HCT116 (cell line): ENCODE measurements around the gene NDUFAF5.

Experiments used
- CTCF ChIP-seq, 3 experiments: fragments of 200-600 bp in 1 of 3; sonication (generic) in 1 of 3; IDR thresholded peaks in 2 of 3; conservative IDR thresholded peaks in 1 of 3; 2 replicates each; pipeline ENCODE4 v1.5.1; 2012 to 2017; ENCODE audit warnings: low read depth in 2 of 3, low read length in 2 of 3, antibody characterized with exemption in 1 of 3, borderline replicate concordance in 1 of 3, control low read depth in 1 of 3, mild to moderate bottlenecking in 1 of 3, mixed read lengths in 1 of 3, mixed run types in 1 of 3, moderate library complexity in 1 of 3; ENCODE audit not compliant: insufficient read depth in 1 of 3
- EGR1 ChIP-seq: IDR thresholded peaks from 2 replicates; pipeline ENCODE4 v1.6.1; 2012; ENCODE audit warnings: low read depth
- ELF1 ChIP-seq: IDR thresholded peaks from 2 replicates; pipeline ENCODE4 v1.6.1; 2012; ENCODE audit warnings: low read depth, borderline replicate concordance
- EZH2 ChIP-seq: fragments of 200-600 bp; sonication (generic); IDR thresholded peaks from 2 replicates; pipeline ENCODE4 v1.6.1; 2017; ENCODE audit warnings: antibody characterized with exemption, mixed run types
- EZH2phosphoT487 ChIP-seq: fragments of 200-600 bp; IDR thresholded peaks from 2 replicates; pipeline ENCODE4 v1.6.1; 2018; ENCODE audit warnings: antibody characterized with exemption, borderline replicate concordance
- MAX ChIP-seq: IDR thresholded peaks from 2 replicates; pipeline ENCODE4 v1.6.1; 2012
- POLR2A ChIP-seq: IDR thresholded peaks from 2 replicates; pipeline ENCODE4 v1.7.0; 2011; ENCODE audit warnings: borderline replicate concordance; ENCODE audit not compliant: insufficient read depth, insufficient read length; ENCODE audit errors: extremely low read depth
- POLR2AphosphoS5 ChIP-seq: IDR thresholded peaks from 2 replicates; pipeline ENCODE4 v1.6.1; 2011; ENCODE audit warnings: mild to moderate bottlenecking, low read depth, low read length, moderate library complexity
- RAD21 ChIP-seq: IDR thresholded peaks from 2 replicates; pipeline ENCODE4 v1.6.1; 2012; ENCODE audit warnings: low read depth, mild to moderate bottlenecking
- REST ChIP-seq: IDR thresholded peaks from 2 replicates; pipeline ENCODE4 v1.6.1; 2012; ENCODE audit warnings: low read depth
- SP1 ChIP-seq: IDR thresholded peaks from 2 replicates; pipeline ENCODE4 v1.6.1; 2012; ENCODE audit warnings: low read depth
- TCF7L2 ChIP-seq: IDR thresholded peaks from 2 replicates; pipeline ENCODE4 v1.7.0; 2011; ENCODE audit warnings: borderline replicate concordance, inconsistent platforms; ENCODE audit not compliant: insufficient read depth, insufficient read length; ENCODE audit errors: extremely low read depth
- ZFX ChIP-seq: fragments of 450-650 bp; IDR thresholded peaks from 2 replicates; pipeline ENCODE4 v1.6.1; 2017
- ZNF274 ChIP-seq: fragments of 200-500 bp; sonication (Bioruptor generic); IDR thresholded peaks from 2 replicates; pipeline ENCODE4 v1.6.1; 2014; ENCODE audit warnings: mild to moderate bottlenecking, low read depth, low read length, inconsistent platforms

- TF ChIP-seq CTCF (IDR thresholded peaks at IDR 0.05 in 2 of 3, conservative IDR thresholded peaks at IDR 0.05 in 1 of 3; ENCODE audit: borderline replicate concordance in 1 of 3, insufficient read depth in 1 of 3, low read depth in 2 of 3, low read length in 2 of 3), result no peak
- no peak for TF ChIP-seq MAX
- no peak for TF ChIP-seq EZH2phosphoT487
- TF ChIP-seq TCF7L2, result no peak
- TF ChIP-seq RAD21, result no peak
- TF ChIP-seq POLR2A, result no peak
- no peak for TF ChIP-seq EGR1
- TF ChIP-seq ZFX, result no peak
- no peak for TF ChIP-seq REST
- no peak for TF ChIP-seq ZNF274
- no peak for TF ChIP-seq ELF1
- TF ChIP-seq SP1, result no peak
- TF ChIP-seq POLR2AphosphoS5, result no peak
- no peak for TF ChIP-seq EZH2
Observed at GRCh38 chr20:13858871-13859270, 74.0 kb downstream of the NDUFAF5 start.
